ENCODE data around the gene MAGI1. TPM values are rescaled to one million over a fixed set of nuclear protein-coding genes. Genes with fewer than 3 reads are reported as not detected.

Gene MAGI1
- polyA plus RNA-seq, 3 donors, result not detected

- peaks cover 0 to 8% (median 2%) of the 10 kb centered on the region in 7 donors for H3K9me3 Mint-ChIP-seq
- Histone ChIP-seq H3K4me2 (replicated peaks; ENCODE audit: extremely low read depth, low read length, poor library complexity, severe bottlenecking) (no peak overlapping the region), H3K9ac (ENCODE audit: insufficient read depth, low read length, poor library complexity, severe bottlenecking) (no peak overlapping the region), H3K4me1 (ENCODE audit: control insufficient read depth in 1 of 2, insufficient read depth in 2 of 2, low read length in 2 of 2) (no peaks in the 10 kb centered on the region), H3K36me3 (replicated peaks in 1 of 2; ENCODE audit: control insufficient read depth in 1 of 2, insufficient read depth in 2 of 2, low read length in 2 of 2) (no peaks in the 10 kb centered on the region), H3K79me2 (ENCODE audit: insufficient read depth, low read length) (no peaks in the 10 kb centered on the region), H4K20me1 (ENCODE audit: insufficient read depth, low read length) (no peaks in the 10 kb centered on the region), H3K27me3 (ENCODE audit: control insufficient read depth in 2 of 2, insufficient read depth in 2 of 2, low read length in 2 of 2) (no peaks in the 10 kb centered on the region), H3K9me3 (replicated peaks in 1 of 2; ENCODE audit: control insufficient read depth in 1 of 2, insufficient read depth in 1 of 2, low read length in 2 of 2) (no peaks in the 10 kb centered on the region), H3K4me3 (replicated peaks in 1 of 3; ENCODE audit: low read depth in 2 of 3, low read length in 3 of 3) (no peak overlapping the region), H3K27ac (ENCODE audit: low read depth in 1 of 2, low read length in 2 of 2) (no peak overlapping the region), H2AFZ (ENCODE audit: insufficient read depth, low read depth, low read length, poor library complexity, severe bottlenecking) (no peak overlapping the region)
- no peak overlapping the region for H3K27ac Mint-ChIP-seq
- H3K36me3 Mint-ChIP-seq, result no peaks in the 10 kb centered on the region
- no peak overlapping the region for H3K4me3 Mint-ChIP-seq
- no peaks in the 10 kb centered on the region for H3K27me3 Mint-ChIP-seq (ENCODE audit: low read depth in 3 of 3)
- no CpG with 5 or more reads among the region's 1 CpG for WGBS (ENCODE audit: insufficient coverage)
- intact Hi-C loops (cut with micrococcal nuclease), result no loop called here
- no peak for TF ChIP-seq CTCF (IDR thresholded peaks at IDR 0.05)
- DNase-seq, result no peak
- no peaks in the 10 kb centered on the region for H3K4me1 Mint-ChIP-seq
Measured at GRCh38 chr3:65314916-65315315, 723.8 kb downstream of the MAGI1 start.

GRCh38 chr3:65314269-65314668, 724.4 kb downstream of the MAGI1 start:
- intact Hi-C loops (cut with micrococcal nuclease), result no loop called here
- Histone ChIP-seq H3K27ac (ENCODE audit: low read depth in 1 of 2, low read length in 2 of 2) (no peak overlapping the region), H3K79me2 (ENCODE audit: insufficient read depth, low read length) (no peaks in the 10 kb centered on the region), H3K4me3 (replicated peaks in 1 of 3; ENCODE audit: low read depth in 2 of 3, low read length in 3 of 3) (no peak overlapping the region), H3K4me1 (ENCODE audit: control insufficient read depth in 1 of 2, insufficient read depth in 2 of 2, low read length in 2 of 2) (no peaks in the 10 kb centered on the region), H3K9me3 (replicated peaks in 1 of 2; ENCODE audit: control insufficient read depth in 1 of 2, insufficient read depth in 1 of 2, low read length in 2 of 2) (no peaks in the 10 kb centered on the region), H3K9ac (ENCODE audit: insufficient read depth, low read length, poor library complexity, severe bottlenecking) (no peak overlapping the region), H4K20me1 (ENCODE audit: insufficient read depth, low read length) (no peaks in the 10 kb centered on the region), H2AFZ (ENCODE audit: insufficient read depth, low read depth, low read length, poor library complexity, severe bottlenecking) (no peak overlapping the region), H3K27me3 (ENCODE audit: control insufficient read depth in 2 of 2, insufficient read depth in 2 of 2, low read length in 2 of 2) (no peaks in the 10 kb centered on the region), H3K36me3 (replicated peaks in 1 of 2; ENCODE audit: control insufficient read depth in 1 of 2, insufficient read depth in 2 of 2, low read length in 2 of 2) (no peaks in the 10 kb centered on the region), H3K4me2 (replicated peaks; ENCODE audit: extremely low read depth, low read length, poor library complexity, severe bottlenecking) (no peak overlapping the region)
- H3K27me3 Mint-ChIP-seq (ENCODE audit: low read depth in 3 of 3), result no peaks in the 10 kb centered on the region
- H3K4me3 Mint-ChIP-seq, result no peak overlapping the region
- H3K27ac Mint-ChIP-seq, result no peak overlapping the region
- no peak for TF ChIP-seq CTCF (IDR thresholded peaks at IDR 0.05)
- WGBS (ENCODE audit: insufficient coverage), result no CpG with 5 or more reads among the region's 4 CpGs
- H3K36me3 Mint-ChIP-seq, result no peaks in the 10 kb centered on the region
- no peaks in the 10 kb centered on the region for H3K4me1 Mint-ChIP-seq
- no peak for DNase-seq
- H3K9me3 Mint-ChIP-seq, result peaks cover 0 to 8% (median 2%) of the 10 kb centered on the region in 7 donors

All from CD14-positive monocyte (primary cell).